GM10266 (cell line): Measurements from ENCODE around the gene ZNF646.

Source experiments
- DNase-seq: peaks from one replicate; pipeline ENCODE4 v3.0.0; 2012; ENCODE audit errors: extremely low spot score
- CTCF ChIP-seq: IDR thresholded peaks from 2 replicates; pipeline ENCODE4 v1.5.1; 2012; ENCODE audit warnings: mild to moderate bottlenecking, low read depth; ENCODE audit not compliant: control insufficient read depth, insufficient read depth; ENCODE audit errors: missing control alignments

Gene ZNF646

GRCh38 chr16:31083981-31084380 is 9.8 kb downstream of the ZNF646 start:
- DNase-seq, result no peak
- no peak for TF ChIP-seq CTCF

DNA sequence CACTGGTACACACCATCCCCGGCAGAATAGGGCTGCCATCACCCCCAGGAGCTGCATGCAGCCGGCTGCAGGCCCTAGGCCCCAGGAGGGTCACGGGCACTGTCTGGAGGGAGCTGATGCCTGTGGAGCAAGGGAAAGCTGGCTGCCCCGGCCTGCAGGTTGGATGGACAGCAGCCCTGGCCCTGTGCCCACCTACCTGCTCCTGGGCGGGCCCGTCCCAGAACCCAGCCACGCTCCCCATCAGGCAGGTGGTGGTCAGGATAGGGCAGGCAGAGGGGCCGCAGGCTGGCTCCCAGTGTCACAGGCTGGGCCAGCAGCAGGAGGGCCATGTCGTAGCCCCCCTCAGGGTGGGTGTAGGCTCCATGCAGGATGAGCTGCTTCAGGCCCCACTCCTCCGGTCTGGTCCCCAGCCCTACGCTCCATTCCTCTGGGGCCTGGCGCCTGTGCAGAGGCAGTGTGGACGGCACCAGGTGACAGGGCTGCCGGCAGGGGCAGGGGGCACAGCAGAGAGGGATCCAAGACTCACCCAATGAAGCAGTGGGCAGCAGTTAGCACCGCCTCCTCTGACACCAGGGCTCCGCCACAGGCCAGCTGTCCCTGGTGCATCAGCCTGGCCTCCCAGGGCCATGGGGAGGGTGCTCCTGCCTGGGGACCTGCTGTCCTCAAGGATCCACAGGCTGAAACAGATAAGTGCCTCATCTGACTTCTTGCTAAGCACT is 10.5 kb downstream of the ZNF646 start:
- DNase-seq, result no peak
- no peak for TF ChIP-seq CTCF

DNA sequence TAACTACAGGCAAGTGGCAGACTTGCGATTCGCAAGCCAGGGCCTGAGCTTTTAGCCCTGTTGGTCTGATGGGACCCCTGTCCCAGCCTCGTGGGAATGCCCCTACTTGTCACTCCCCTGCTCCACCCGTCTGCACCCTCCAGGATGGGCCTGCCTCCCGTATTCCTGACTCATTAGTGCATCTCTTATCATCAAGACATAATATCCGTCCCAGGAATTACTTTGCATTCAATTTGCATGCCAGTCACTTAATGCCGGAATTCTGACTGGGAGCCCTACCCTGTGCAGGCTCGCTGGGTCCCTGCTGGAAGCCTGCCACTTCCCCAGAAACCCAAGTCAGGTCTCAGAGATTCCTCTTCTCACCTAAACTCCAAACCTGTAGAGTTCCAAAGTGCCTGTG is 11.2 kb downstream of the ZNF646 start:
- no peak for TF ChIP-seq CTCF

DNA sequence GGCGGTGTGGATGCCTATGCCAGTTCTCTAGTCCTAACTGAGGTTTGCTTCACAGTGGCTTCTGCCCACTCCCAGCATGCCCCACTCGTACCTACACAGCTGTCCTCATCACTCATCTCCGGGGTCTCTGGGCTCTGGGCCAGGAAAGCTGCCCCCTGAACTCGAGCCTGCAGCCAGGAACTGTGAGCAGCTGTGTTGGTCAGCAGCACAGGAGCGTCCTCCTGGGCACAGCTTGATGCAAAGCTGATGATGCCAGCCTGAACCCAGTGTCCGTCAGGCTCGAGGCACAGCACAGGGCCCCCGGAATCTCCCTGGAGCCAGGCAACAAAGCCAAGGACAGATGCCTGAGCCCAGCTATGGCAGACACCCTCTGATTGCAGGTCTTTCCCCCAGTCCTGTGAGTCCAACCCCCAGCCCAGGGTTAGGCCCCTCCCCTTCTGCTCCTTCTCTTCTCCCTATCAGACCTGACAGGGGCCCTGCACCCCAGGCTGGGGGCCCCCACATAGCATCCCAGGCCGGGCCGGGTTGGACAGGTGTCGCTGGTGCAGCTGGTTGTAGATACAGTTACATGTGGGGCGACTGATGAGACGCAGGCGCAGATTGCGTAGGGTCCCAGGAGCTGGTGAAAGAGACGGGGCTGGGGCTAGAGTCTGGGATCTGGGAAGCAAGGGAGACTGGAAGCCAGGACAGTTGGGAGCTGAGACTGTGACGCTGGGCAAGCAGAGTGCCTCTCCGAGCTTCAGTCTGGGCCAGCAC is 11.8 kb downstream of the ZNF646 start:
- no peak for TF ChIP-seq CTCF
- no peak for DNase-seq

More for the DNA sequence above, 11.2 kb downstream of the ZNF646 start:
- DNase-seq, result no peak

GRCh38 chr16:31086629-31086906 is 12.3 kb downstream of the ZNF646 start:
- no peak for DNase-seq
- TF ChIP-seq CTCF, result no peak

GRCh38 chr16:31087481-31087880 is 13.3 kb downstream of the ZNF646 start:
- DNase-seq, result no peak
- TF ChIP-seq CTCF, result no peak

- no peak for TF ChIP-seq CTCF
- DNase-seq, result no peak
Measured at GRCh38 chr16:31087971-31088370, 13.7 kb downstream of the ZNF646 start.
